ENCODE results near the gene HTATSF1. TPM values are rescaled to one million over a fixed set of nuclear protein-coding genes. Genes with fewer than 3 reads are reported as not detected.

The HTATSF1 gene, protein sequence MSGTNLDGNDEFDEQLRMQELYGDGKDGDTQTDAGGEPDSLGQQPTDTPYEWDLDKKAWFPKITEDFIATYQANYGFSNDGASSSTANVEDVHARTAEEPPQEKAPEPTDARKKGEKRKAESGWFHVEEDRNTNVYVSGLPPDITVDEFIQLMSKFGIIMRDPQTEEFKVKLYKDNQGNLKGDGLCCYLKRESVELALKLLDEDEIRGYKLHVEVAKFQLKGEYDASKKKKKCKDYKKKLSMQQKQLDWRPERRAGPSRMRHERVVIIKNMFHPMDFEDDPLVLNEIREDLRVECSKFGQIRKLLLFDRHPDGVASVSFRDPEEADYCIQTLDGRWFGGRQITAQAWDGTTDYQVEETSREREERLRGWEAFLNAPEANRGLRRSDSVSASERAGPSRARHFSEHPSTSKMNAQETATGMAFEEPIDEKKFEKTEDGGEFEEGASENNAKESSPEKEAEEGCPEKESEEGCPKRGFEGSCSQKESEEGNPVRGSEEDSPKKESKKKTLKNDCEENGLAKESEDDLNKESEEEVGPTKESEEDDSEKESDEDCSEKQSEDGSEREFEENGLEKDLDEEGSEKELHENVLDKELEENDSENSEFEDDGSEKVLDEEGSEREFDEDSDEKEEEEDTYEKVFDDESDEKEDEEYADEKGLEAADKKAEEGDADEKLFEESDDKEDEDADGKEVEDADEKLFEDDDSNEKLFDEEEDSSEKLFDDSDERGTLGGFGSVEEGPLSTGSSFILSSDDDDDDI
- total RNA-seq (ENCODE audit: unreplicated experiment): 52.1 TPM
- long read RNA-seq, transcript HTATSF1-201 (9 exons, 2,775 nt): major isoform, 24 of 55 reads
- long read RNA-seq, transcript HTATSF1-204 (10 exons, 3,019 nt): minor isoform, 17 of 55 reads
- long read RNA-seq, partial matches to known transcripts: 3 of 55 reads
- long read RNA-seq, other reads (novel, unspliced or antisense): 7 of 55 reads

DNA sequence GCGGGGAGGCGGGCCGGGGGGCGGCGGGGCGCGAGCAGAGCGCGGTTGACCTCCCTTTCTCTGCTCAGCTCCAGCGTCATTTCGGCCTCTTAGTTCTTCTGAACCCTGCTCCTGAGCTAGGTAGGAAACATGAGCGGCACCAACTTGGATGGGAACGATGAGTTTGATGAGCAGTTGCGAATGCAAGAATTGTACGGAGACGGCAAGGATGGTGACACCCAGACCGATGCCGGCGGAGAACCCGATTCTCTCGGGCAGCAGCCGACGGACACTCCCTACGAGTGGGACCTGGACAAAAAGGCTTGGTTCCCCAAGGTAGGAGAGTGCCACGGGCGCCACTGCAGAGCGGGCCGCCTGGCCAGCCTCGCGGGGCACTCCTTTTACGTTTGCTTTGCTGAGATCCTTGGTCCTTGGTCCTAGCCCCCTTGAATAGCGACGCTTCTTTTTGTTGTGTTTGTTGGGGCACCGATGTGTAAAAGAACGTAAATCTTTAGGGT, at the start of gene HTATSF1:
Gene HTATSF1 (plus strand): TSS at position 37 of the 497 bp plus-strand sequence. CDS start 93 bp downstream, at position 130.
- peaks cover 4% of the 10 kb centered on the region for H3K4me1 Mint-ChIP-seq (ENCODE audit: low read depth, unreplicated experiment)
- DNase-seq: peak; percentile 26
- no peaks in the 10 kb centered on the region for H3K27me3 Mint-ChIP-seq (ENCODE audit: unreplicated experiment)
- H3K36me3 Mint-ChIP-seq (ENCODE audit: unreplicated experiment): no peaks in the 10 kb centered on the region
- H3K9me3 Mint-ChIP-seq (ENCODE audit: unreplicated experiment): no peaks in the 10 kb centered on the region
- peak within 1 kb of the TSS; percentile 93 for H3K27ac Mint-ChIP-seq (ENCODE audit: unreplicated experiment)
- TF ChIP-seq, protein P1, sequence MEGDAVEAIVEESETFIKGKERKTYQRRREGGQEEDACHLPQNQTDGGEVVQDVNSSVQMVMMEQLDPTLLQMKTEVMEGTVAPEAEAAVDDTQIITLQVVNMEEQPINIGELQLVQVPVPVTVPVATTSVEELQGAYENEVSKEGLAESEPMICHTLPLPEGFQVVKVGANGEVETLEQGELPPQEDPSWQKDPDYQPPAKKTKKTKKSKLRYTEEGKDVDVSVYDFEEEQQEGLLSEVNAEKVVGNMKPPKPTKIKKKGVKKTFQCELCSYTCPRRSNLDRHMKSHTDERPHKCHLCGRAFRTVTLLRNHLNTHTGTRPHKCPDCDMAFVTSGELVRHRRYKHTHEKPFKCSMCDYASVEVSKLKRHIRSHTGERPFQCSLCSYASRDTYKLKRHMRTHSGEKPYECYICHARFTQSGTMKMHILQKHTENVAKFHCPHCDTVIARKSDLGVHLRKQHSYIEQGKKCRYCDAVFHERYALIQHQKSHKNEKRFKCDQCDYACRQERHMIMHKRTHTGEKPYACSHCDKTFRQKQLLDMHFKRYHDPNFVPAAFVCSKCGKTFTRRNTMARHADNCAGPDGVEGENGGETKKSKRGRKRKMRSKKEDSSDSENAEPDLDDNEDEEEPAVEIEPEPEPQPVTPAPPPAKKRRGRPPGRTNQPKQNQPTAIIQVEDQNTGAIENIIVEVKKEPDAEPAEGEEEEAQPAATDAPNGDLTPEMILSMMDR (IDR thresholded peaks at IDR 0.05; ENCODE audit: partially characterized antibody, unreplicated experiment): no peak
- peak within 1 kb of the TSS; percentile 94 for H3K4me3 Mint-ChIP-seq (ENCODE audit: unreplicated experiment)

DNA sequence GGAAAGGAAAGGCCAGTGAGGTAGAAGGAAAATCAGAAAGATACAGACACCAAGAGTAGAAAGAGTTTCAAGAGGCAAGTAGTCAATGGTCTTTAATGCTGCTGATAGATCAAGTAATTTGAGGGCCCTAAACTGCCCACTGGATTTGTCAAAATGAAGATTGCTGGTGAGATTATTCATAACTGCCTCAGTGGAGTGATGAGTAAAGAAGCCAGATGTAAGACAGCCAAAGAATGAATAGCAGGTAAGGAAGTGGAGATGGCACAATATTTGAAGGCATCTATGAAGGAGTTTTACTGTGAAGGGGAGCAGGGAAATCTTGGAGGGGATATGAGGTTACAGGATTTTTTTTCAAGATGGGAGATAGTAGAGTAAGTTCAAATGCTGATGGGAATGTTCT, 49.4 kb upstream of the HTATSF1 start:
- no peaks in the 10 kb centered on the region for H3K36me3 Mint-ChIP-seq (ENCODE audit: unreplicated experiment)
- no peak overlapping the region for H3K4me3 Mint-ChIP-seq (ENCODE audit: unreplicated experiment)

GRCh38 chrX:136450050-136450830, 47.2 kb upstream of the HTATSF1 start:
- peaks cover 2% of the 10 kb centered on the region for H3K4me1 Mint-ChIP-seq (ENCODE audit: low read depth, unreplicated experiment)
- H3K27me3 Mint-ChIP-seq (ENCODE audit: unreplicated experiment): no peaks in the 10 kb centered on the region
- DNase-seq: no peak
- no peaks in the 10 kb centered on the region for H3K36me3 Mint-ChIP-seq (ENCODE audit: unreplicated experiment)
- H3K27ac Mint-ChIP-seq (ENCODE audit: unreplicated experiment): no peak overlapping the region
- no peaks in the 10 kb centered on the region for H3K9me3 Mint-ChIP-seq (ENCODE audit: unreplicated experiment)
- TF ChIP-seq, protein P1 (IDR thresholded peaks at IDR 0.05; ENCODE audit: partially characterized antibody, unreplicated experiment): no peak
- H3K4me3 Mint-ChIP-seq (ENCODE audit: unreplicated experiment): no peak overlapping the region

More for the DNA sequence above, 49.4 kb upstream of the HTATSF1 start:
- no peaks in the 10 kb centered on the region for H3K9me3 Mint-ChIP-seq (ENCODE audit: unreplicated experiment)
- H3K4me1 Mint-ChIP-seq (ENCODE audit: low read depth, unreplicated experiment): no peaks in the 10 kb centered on the region
- no peaks in the 10 kb centered on the region for H3K27me3 Mint-ChIP-seq (ENCODE audit: unreplicated experiment)
- H3K27ac Mint-ChIP-seq (ENCODE audit: unreplicated experiment): no peak overlapping the region
- DNase-seq: no peak
- TF ChIP-seq, protein P1 (IDR thresholded peaks at IDR 0.05; ENCODE audit: partially characterized antibody, unreplicated experiment): no peak

- H3K27me3 Mint-ChIP-seq (ENCODE audit: unreplicated experiment): no peaks in the 10 kb centered on the region
- no peak overlapping the region for H3K27ac Mint-ChIP-seq (ENCODE audit: unreplicated experiment)
- H3K4me3 Mint-ChIP-seq (ENCODE audit: unreplicated experiment): no peak overlapping the region
- no peaks in the 10 kb centered on the region for H3K9me3 Mint-ChIP-seq (ENCODE audit: unreplicated experiment)
- TF ChIP-seq, protein P1 (IDR thresholded peaks at IDR 0.05; ENCODE audit: partially characterized antibody, unreplicated experiment): no peak
- H3K36me3 Mint-ChIP-seq (ENCODE audit: unreplicated experiment): no peaks in the 10 kb centered on the region
- no peak for DNase-seq
- peaks cover 2% of the 10 kb centered on the region for H3K4me1 Mint-ChIP-seq (ENCODE audit: low read depth, unreplicated experiment)
Observed at GRCh38 chrX:136452614-136453013, 44.8 kb upstream of the HTATSF1 start.
